Measurements from ENCODE around the gene SUSD1. TPM values are rescaled to one million over a fixed set of nuclear protein-coding genes. Genes with fewer than 3 reads are reported as not detected.

Gene SUSD1
- total and polyA plus RNA-seq, 2 donors (not counting 1 experiment from before 2014, with no cell fraction given), result 5.7 to 7.5 TPM

- no peaks in the 10 kb centered on the region for H4K20me1 ChIP-seq (ENCODE audit: control insufficient read depth, insufficient read depth, low read length, poor library complexity, severe bottlenecking)
- Mint-ChIP-seq H3K27ac (peak overlapping the region; percentile 92), H3K4me1 (peaks cover 79% of the 10 kb centered on the region), H3K27me3 (no peaks in the 10 kb centered on the region), H3K9me3 (ENCODE audit: insufficient read depth) (no peaks in the 10 kb centered on the region), H3K4me3 (peak overlapping the region; percentile 58)
- H3K27ac ChIP-seq (ENCODE audit: low read length in 2 of 2), result peak overlapping the region; percentile 64 to 87
- no peak overlapping the region for H3K4me3 ChIP-seq (ENCODE audit: control extremely low read depth in 1 of 5, extremely low read depth in 1 of 5, insufficient read depth in 1 of 5, low read depth in 2 of 5, low read length in 4 of 5)
- no peak overlapping the region for H3K9ac ChIP-seq (ENCODE audit: low read length)
- H3K27me3 ChIP-seq (replicated peaks in 1 of 4; ENCODE audit: control extremely low read depth in 1 of 4, control insufficient read depth in 3 of 4, insufficient read depth in 4 of 4, low read length in 3 of 4), result no peaks in the 10 kb centered on the region
- peak overlapping the region; percentile 59 for H3K4me2 ChIP-seq (replicated peaks; ENCODE audit: low read depth, low read length, poor library complexity, severe bottlenecking)
- peak; percentile 8 for ATAC-seq (ENCODE audit: low read depth)
- no peak for TF ChIP-seq EZH2 (IDR thresholded peaks at IDR 0.05; ENCODE audit: borderline replicate concordance, insufficient read depth, low read depth, low read length, poor library complexity, severe bottlenecking)
- TF ChIP-seq CTCF (IDR thresholded peaks at IDR 0.05), result no peak
- no CpG with 5 or more reads among the region's 3 CpGs for WGBS (ENCODE audit: insufficient coverage)
- no peak overlapping the region for H2AFZ ChIP-seq (ENCODE audit: insufficient read depth, low read depth, low read length, poor library complexity, severe bottlenecking)
- no peaks in the 10 kb centered on the region for H3K79me2 ChIP-seq (ENCODE audit: control insufficient read depth, insufficient read depth, low read length)
- peaks cover 0 to 1% (median 0%) of the 10 kb centered on the region in 3 donors for H3K9me3 ChIP-seq (ENCODE audit: control extremely low read depth in 1 of 3, control insufficient read depth in 2 of 3, insufficient read depth in 1 of 3, low read length in 2 of 3)
- no peaks in the 10 kb centered on the region for H3K36me3 ChIP-seq (replicated peaks in 1 of 2; ENCODE audit: control extremely low read depth in 1 of 2, control insufficient read depth in 1 of 2, extremely low read depth in 1 of 2, insufficient read depth in 2 of 2, low read length in 1 of 2)
- peaks cover 82 to 84% of the 10 kb centered on the region in 2 donors for H3K4me1 ChIP-seq (ENCODE audit: control insufficient read depth in 2 of 2, insufficient read depth in 2 of 2, low read length in 2 of 2)
- ChIA-PET POLR2A (interaction anchor here (0.6 to 0.7 kb wide), 3 partner anchors 12 to 84 kb away, joined by 3 to 6 read pairs (median 3); no protein-coding TSS in a partner anchor), CTCF (interaction anchor here (0.7 to 1.9 kb wide), 4 partner anchors 13 to 43 kb away, joined by 3 to 7 read pairs (median 4); no protein-coding TSS in a partner anchor)
- DNase-seq, result peak; percentile 66
- intact Hi-C loops (cut with micrococcal nuclease), result loop anchor here (1.0 to 5.0 kb wide), 4 partner anchors 41 to 351 kb away; partner anchors contain the start of gene HSDL2
Measured at GRCh38 chr9:112031400-112031799, 143.7 kb downstream of the SUSD1 start.

GRCh38 chr9:112029921-112030444 lies 145.1 kb downstream of the SUSD1 start:
- Histone ChIP-seq H3K4me2 (replicated peaks; ENCODE audit: low read depth, low read length, poor library complexity, severe bottlenecking) (peak overlapping the region; percentile 47), H3K9ac (ENCODE audit: low read length) (peak overlapping the region; percentile 13), H3K79me2 (ENCODE audit: control insufficient read depth, insufficient read depth, low read length) (no peaks in the 10 kb centered on the region), H3K4me3 (ENCODE audit: control extremely low read depth in 1 of 5, extremely low read depth in 1 of 5, insufficient read depth in 1 of 5, low read depth in 2 of 5, low read length in 4 of 5) (peak overlapping the region in 1 of 5 experiments; percentile 7), H4K20me1 (ENCODE audit: control insufficient read depth, insufficient read depth, low read length, poor library complexity, severe bottlenecking) (no peaks in the 10 kb centered on the region), H3K27ac (ENCODE audit: low read length in 2 of 2) (peak overlapping the region; percentile 53 to 87), H2AFZ (ENCODE audit: insufficient read depth, low read depth, low read length, poor library complexity, severe bottlenecking) (peak overlapping the region; percentile 13), H3K27me3 (replicated peaks in 1 of 4; ENCODE audit: control extremely low read depth in 1 of 4, control insufficient read depth in 3 of 4, insufficient read depth in 4 of 4, low read length in 3 of 4) (no peaks in the 10 kb centered on the region), H3K9me3 (ENCODE audit: control extremely low read depth in 1 of 3, control insufficient read depth in 2 of 3, insufficient read depth in 1 of 3, low read length in 2 of 3) (no peaks in the 10 kb centered on the region), H3K36me3 (replicated peaks in 1 of 2; ENCODE audit: control extremely low read depth in 1 of 2, control insufficient read depth in 1 of 2, extremely low read depth in 1 of 2, insufficient read depth in 2 of 2, low read length in 1 of 2) (no peaks in the 10 kb centered on the region), H3K4me1 (ENCODE audit: control insufficient read depth in 2 of 2, insufficient read depth in 2 of 2, low read length in 2 of 2) (peaks cover 69 to 70% of the 10 kb centered on the region in 2 donors)
- peak; percentile 52 for DNase-seq
- H3K4me1 Mint-ChIP-seq, result peaks cover 69% of the 10 kb centered on the region
- CTCF ChIA-PET, result interaction anchor here (1.4 to 1.9 kb wide), 2 partner anchors 37 to 44 kb away, joined by 5 to 7 read pairs; no protein-coding TSS in a partner anchor
- peak overlapping the region; percentile 73 for H3K4me3 Mint-ChIP-seq
- POLR2A ChIA-PET, result no interaction called here
- no peaks in the 10 kb centered on the region for H3K9me3 Mint-ChIP-seq (ENCODE audit: insufficient read depth)
- peak overlapping the region; percentile 92 for H3K27ac Mint-ChIP-seq
- 0% methylated on average over 1 of the region's 3 CpGs for WGBS (ENCODE audit: insufficient coverage)
- intact Hi-C loops (cut with micrococcal nuclease), result loop anchor here (2.0 to 5.0 kb wide), 3 partner anchors 42 to 352 kb away; partner anchors contain the start of gene HSDL2
- no peak for TF ChIP-seq CTCF (IDR thresholded peaks at IDR 0.05)
- no peak for TF ChIP-seq EZH2 (IDR thresholded peaks at IDR 0.05; ENCODE audit: borderline replicate concordance, insufficient read depth, low read depth, low read length, poor library complexity, severe bottlenecking)
- no peaks in the 10 kb centered on the region for H3K27me3 Mint-ChIP-seq
- ATAC-seq (ENCODE audit: low read depth), result peak; percentile 22

All from B cell (primary cell).